H7 (cell line): ENCODE results near the gene DOC2B. TPM values are rescaled to one million over a fixed set of nuclear protein-coding genes. Genes with fewer than 3 reads are reported as not detected.
"Not testable (repeated sequence)": the region's sequence is repeated elsewhere in the genome, so short reads cannot be mapped to it uniquely, and the experiment has no call there.

Source experiments
- DNase-seq: peaks from one replicate; pipeline ENCODE4 v3.0.0; 2012
- H3K27me3 ChIP-seq: 2 replicates; pipeline ENCODE4 v1.6.0; 2011; ENCODE audit warnings: mild to moderate bottlenecking, low read length; ENCODE audit not compliant: control insufficient read depth, insufficient read depth
- H3K36me3 ChIP-seq: replicated peaks from 2 replicates; pipeline ENCODE4 v1.5.1; 2011; ENCODE audit warnings: low read length; ENCODE audit not compliant: control insufficient read depth, insufficient read depth
- H3K4me3 ChIP-seq: 2 replicates; pipeline ENCODE4 v1.5.1; 2011; ENCODE audit warnings: low read depth, mild to moderate bottlenecking, control low read depth, low read length, moderate library complexity; ENCODE audit not compliant: insufficient read depth
- total RNA-seq: library from RNA; depleted of rRNA; stranded (reverse); fragments of >200 nt; shearing (Covaris generic); gene quantifications from 2 replicates; pipeline ENCODE4 v1.2.3, GENCODE V29; 2014; rRNA removed

DOC2B gene
- 0.04 and 1.1 TPM in 2 replicates for total RNA-seq

DNA sequence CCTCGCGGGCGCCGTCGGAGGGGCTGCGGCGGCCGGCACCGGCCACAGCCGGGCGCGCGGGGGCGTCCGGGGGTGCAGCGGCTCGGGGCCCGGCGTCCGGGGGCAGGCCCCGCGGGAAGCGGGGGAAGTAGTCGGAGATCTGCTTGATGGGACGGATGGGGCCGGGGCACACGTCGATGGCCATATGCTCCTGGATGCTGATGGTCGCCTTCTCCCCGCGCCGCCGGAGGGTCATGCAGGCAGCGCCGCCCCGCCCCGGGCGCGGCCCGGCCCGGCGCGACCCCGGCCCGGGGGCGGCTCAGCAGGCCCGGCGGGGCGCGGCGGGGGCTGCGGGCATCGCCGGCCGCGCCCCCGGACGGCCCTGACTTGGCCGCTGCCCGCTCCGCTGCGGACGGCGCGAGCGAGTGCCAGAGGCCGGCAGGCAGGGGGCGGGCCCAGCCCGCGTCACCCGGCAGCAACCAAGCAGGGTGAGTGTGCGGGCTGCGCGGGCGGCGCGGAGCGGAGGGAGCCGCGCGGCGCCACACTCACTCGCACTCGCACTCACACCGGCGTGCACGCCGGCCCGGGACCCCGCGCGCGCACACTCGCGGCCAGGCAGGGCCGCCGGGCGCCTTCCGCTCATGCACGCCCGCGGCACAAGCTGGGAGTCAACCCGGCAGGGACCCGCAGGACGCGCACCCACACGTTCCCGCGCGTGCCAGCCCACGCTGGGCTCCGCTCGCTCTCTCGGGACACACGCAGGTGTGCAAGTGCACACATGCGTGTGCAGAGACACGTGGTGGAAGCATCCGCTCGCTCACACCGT is at the start of gene DOC2B:
DOC2B (minus strand) TSS at position 406 of the 805 bp plus-strand sequence; CDS start at position 235, 171 bp downstream.
- peaks cover 55% of the 10 kb centered on the region for H3K27me3 ChIP-seq
- peak within 1 kb of the TSS; percentile 47 for H3K4me3 ChIP-seq
- peak; percentile 97 for DNase-seq
- H3K36me3 ChIP-seq: no peaks in the 10 kb centered on the region

DNA sequence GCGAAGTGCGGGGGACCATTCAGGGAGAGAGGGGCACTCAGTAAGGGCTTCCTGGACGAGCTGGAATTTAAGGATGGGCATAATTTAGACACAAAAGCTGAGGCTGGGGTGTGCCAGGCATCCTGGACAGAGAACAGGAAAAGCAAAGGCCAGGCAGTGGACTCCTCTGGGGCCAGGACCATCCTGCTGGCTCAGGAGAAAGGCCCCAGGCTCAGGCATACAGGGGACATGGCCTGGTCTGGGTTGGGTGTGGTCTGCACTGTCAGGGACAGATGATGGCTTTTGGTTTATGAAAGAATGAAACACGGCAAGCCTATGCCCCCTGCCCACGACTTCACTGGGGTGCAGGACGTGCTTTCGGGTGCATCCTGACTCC is 48.9 kb upstream of the DOC2B start:
- no peak overlapping the region for H3K4me3 ChIP-seq
- H3K36me3 ChIP-seq: no peaks in the 10 kb centered on the region
- no peaks in the 10 kb centered on the region for H3K27me3 ChIP-seq
- DNase-seq: no peak

DNA sequence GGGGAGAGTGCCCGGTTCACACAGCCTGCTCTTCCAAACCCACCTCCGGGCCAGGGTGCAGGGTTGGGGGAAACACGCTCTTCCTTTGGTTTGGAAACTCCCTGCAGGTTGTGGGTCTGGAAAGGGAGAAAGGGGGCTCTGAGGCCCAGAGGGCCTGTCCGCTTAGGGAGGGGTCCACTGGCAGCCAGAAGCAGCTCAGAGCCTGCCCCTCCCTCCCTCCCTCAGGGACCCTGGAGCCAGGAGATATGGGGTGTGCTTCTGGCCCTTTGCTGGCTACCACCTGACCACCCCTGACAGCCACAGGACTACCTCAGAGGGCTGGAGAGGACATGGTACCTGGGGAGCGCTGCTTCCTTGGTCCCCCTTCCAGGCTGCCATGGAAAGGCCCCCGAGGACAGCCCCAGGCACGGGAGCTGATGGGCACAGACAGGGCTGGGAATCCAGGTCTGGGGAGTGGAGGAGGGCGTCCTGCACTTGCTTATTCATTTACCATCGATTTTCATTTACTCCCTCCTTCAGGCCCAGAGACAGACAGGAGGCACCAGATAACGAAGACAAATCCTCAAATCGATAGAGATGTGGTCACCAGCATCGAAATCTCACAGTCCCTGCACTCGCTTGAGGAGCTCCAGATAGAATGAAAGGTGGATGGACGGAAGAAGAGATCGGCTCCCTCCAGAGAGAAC is 48.4 kb upstream of the DOC2B start:
- Histone ChIP-seq H3K27me3 (no peaks in the 10 kb centered on the region), H3K4me3 (no peak overlapping the region), H3K36me3 (no peaks in the 10 kb centered on the region)
- no peak for DNase-seq

DNA sequence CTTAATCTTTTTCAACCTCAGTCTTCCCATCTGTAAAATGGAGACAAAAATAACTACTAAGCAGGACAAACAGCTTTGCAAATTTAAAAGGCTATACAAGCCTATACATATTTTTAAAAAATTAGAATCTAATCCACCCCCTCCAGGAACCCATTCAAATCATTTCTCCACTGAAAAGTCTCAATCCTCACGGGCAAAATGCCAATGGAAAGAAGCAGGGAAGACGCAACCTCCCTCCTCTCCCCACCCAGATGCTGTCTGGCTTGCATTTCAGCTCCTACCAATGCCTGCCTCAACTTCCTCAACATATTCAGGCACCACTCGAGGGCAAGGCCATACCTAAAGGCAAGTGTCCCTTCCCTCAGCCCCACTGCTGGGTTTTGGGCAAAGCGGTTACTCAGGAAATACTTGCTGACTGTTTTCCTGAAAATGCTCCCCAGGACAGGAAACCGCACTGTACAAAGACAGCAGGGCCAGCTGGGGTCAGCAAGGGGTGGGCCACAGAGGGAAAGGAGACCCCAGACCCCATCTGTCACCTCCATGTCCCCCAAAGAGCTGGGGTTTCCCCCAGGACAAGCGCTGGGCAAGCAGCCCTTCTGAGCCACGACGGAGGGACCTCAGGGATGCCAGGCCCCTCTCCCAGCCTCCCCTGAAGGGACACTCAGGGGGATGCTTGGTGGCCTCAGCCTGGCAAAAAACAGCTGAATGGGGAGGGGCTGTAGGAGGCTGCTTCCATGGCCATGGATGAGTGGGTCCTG is 47.7 kb upstream of the DOC2B start:
- no peak overlapping the region for H3K4me3 ChIP-seq
- DNase-seq: no peak
- no peaks in the 10 kb centered on the region for H3K27me3 ChIP-seq
- no peaks in the 10 kb centered on the region for H3K36me3 ChIP-seq

DNA sequence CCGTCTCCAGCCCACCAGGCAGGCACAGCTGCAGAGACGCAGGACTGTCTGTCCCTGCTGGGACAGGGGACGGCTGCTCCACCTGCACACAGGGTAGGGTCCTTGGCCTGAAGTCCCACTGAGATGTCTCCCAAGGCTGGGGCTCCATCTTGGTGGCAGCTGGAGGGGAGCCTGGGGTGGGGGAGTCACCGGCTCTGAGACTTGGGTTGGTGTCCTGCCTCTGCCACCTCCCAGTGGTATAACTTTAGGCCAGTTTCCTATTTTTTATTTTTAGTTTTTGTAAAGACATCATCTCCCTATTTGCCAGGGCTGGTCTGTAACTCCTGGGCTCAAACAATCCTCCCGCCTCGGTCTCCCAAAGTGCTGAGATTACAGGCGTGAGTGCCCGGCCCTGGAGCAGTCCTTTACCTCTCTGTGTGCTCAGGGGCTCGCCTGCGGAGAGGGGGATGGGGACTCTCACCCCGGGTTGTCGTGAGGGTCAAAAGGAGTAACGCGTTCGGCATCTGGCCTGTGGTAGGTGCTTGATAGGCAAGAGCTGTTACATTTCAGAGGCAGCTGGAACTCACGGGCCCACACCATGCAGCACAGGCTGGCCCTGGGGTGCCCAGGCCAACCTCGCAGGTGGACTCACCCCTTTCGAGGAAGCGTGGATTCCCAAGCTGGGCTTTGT is 46.6 kb upstream of the DOC2B start:
- H3K36me3 ChIP-seq: no peaks in the 10 kb centered on the region
- no peak overlapping the region for H3K4me3 ChIP-seq
- DNase-seq: peak; percentile 63
- no peaks in the 10 kb centered on the region for H3K27me3 ChIP-seq

DNA sequence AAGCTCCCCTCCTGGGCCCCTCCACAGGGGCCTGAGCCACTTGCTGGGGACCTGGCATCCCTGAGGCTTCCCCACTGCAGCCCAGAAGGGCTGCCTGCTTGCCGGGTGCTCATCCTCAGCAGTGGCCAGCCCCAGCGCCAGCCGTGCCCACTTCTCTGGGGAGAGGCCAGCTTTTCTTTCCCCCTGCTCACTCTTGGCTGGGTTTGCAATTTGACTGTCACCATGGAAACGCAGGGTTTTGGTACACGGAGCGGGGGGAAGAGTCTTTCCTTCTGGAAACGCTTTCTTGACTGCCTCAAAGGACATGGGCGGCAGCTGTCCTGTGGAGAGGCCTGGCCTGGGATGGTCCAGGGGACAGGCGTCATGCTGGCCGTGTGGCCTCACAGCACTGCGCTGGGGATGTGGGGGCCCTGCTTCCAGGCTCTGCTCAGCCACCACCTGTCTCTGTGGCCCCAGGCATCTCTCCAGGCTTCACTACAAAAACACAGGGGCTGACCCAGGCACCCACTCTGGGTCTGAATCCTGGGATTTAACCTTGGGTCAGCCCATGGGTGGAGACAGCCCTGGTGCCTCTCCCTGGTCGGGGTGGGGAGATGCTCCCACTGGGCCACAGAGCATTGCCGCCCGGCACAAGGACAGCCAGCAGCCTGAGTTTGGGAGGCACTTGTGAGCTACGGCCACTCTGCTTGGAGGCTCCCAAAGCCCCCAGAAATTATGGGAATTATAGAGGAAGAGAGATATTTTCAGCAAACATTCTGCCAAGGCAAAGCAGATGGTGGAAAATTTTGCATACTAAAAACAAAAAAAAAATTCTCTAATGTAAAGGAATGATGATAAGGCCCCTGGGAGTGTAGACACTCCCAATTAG is 45.9 kb upstream of the DOC2B start:
- peak; percentile 64 for DNase-seq
- H3K36me3 ChIP-seq: no peaks in the 10 kb centered on the region
- H3K27me3 ChIP-seq: no peaks in the 10 kb centered on the region
- no peak overlapping the region for H3K4me3 ChIP-seq

DNA sequence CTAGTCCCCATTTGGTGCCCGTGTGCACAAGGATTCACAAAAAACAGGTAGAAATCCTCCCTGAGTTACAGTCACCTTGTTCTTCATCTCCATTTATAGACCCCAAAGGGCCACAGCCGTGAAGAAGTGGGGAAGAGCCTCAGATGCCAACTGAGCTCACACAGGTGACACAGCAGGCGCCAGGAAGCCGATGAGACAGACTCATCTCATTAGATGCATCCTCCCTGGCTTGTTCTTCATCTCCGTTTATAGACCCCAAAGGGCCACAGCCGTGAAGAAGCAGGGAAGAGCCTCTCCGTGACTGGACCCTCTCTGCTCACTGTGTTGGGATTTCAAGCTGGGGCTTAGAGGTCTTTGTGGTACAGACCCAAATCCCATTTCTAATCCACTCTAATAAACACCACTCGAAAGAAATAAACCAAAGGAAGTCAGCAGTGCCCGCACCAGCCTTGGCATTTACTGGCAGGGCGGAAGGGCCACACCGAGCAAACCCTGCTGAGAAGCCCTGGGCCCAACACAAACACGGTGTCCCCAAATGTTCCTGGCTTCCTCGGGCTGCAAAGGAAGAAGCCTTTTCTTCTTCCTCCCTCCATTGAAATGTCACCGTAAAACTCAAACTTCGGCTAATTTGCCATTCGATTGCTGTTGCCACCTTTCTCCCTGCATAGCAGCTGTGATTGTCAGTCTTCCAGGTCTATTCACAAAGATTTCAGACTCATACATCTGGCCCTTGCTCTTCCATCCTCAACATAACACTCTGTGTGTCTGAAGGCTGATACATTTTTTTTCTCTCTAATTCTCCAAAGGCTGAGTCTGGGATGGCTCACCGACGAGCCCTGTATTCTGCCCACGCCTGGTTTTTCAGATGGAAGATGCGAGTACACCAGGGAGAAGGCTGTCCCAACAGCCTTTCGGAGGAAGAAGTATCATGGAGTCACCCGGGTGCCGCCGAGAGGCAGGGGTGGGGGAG is 44.9 kb upstream of the DOC2B start:
- Histone ChIP-seq H3K36me3 (no peaks in the 10 kb centered on the region), H3K4me3 (no peak overlapping the region), H3K27me3 (no peaks in the 10 kb centered on the region)
- no peak for DNase-seq

DNA sequence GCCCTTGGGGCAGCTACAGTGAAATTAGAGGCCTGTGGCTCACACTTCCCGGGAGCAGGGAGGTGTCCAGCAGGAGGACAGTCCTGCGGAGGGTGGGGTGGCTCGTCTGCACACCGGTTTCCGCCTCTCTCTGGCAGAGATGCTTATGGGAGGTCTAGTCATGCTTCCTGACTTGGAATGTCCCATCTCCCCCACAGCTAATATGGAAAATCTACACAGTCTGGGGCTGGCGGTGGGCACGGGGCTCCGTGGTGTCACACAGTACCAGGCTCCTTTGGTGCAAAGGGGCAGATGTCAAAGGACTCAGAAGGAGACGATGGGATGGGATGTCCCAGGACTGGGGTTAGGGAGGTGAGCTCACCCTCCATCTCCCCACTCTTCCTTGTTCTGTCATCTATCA is 44.1 kb upstream of the DOC2B start:
- DNase-seq: no peak
- Histone ChIP-seq H3K36me3 (no peaks in the 10 kb centered on the region), H3K27me3 (no peaks in the 10 kb centered on the region), H3K4me3 (no peak overlapping the region)

DNA sequence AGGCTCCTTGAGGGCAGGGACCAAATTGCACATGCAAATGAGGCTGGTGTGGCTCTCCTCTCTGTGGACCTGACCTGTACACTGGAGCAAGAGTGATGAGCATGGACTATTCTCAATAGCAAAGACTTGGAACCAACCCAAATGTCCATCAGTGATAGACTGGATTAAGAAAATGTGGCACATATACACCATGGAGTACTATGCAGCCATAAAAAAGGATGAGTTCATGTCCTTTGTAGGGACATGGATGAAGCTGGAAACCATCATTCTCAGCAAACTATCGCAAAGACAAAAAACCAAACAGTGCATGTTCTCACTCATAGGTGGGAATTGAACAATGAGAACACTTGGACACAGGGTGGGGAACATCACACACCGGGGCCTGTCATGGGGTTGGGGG is 43.1 kb upstream of the DOC2B start:
- not testable (repeated sequence) for H3K36me3 ChIP-seq, H3K4me3 ChIP-seq, DNase-seq, H3K27me3 ChIP-seq

DNA sequence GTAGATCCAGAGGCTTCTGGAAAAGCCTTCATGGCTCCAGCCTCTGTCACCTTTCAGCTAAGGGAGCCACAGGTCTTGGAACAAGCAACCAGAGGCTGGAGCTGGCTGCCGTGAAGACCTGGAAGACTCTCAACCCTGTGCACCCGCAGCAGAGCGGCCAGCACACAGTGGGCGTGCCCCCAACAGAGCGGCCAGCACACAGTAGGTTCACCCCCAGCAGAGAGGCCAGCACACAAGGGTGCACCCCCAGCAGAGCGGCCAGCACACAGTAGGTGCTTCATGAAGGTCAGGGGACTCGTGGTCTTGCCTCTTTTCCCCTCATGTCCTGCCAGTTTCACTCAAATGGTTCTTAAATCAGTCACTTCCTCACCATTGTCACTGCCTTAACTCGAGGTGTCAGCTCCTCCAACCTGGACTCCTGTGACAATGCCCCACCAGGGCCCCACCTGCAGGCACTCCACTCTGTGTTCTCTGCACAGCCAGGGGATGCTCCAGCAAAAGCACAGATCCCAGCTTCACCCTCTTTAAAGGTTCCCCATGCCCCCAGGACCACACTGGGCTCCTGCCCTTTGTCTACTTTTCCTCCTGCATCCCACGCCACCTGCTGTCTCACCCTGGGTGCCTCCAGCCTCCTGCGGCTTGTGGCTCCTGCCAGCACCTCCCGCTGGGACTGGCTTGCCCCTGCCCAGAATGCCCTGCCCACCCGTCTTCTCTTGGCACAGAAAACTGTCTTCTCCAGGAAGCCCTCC is 42.4 kb upstream of the DOC2B start:
- Histone ChIP-seq H3K4me3 (no peak overlapping the region), H3K27me3 (no peaks in the 10 kb centered on the region), H3K36me3 (no peaks in the 10 kb centered on the region)
- no peak for DNase-seq

DNA sequence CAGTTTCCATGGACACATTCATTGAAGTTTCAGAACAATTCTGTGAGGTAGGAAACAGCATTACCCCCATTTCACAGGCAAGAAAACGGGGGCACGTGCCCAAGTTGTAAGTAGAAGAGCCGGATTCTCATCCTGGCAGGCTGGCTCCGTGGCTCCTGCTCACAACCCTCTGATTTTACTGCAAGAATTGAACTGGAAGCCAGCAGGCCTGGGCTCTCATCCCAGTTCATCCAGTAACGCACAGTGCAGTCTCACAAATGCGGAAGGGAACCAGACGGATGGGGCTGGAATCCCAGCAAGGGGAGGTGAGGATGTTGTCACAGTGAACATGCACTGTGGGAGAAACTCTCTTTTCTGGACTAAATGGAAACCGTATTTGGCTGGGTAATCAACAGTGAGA is 40.7 kb upstream of the DOC2B start:
- no peak for DNase-seq
- Histone ChIP-seq H3K27me3 (no peaks in the 10 kb centered on the region), H3K36me3 (no peaks in the 10 kb centered on the region), H3K4me3 (no peak overlapping the region)

DNA sequence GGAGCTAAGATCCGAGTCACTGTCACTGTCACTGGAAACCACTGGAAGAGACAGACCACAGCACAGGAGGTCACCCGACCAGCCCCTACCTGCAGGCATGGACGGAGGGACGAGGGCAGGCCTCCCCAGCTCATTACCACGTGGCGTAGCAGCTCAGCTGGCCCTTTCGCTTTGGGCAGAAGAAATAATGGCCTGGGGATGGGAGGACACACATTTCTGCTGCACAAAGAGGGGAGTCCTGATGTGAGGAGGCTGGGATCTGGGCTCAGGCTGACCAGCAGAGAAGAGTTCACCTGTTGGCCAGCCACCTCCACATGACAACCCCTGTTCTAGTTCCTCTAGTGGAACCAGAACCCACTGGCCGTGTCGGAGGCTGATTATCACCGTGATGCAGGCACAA is 38.2 kb upstream of the DOC2B start:
- Histone ChIP-seq H3K4me3 (no peak overlapping the region), H3K27me3 (no peaks in the 10 kb centered on the region), H3K36me3 (no peaks in the 10 kb centered on the region)
- no peak for DNase-seq
